ENCODE measurements around the gene COL8A2.

The COL8A2 gene

GRCh38 chr1:36118447-36119204 is 6.4 kb downstream of the COL8A2 start:
- in situ Hi-C loops (cut with HindIII; ENCODE audit: low pct_ligation_motif_present, low sequenced_read_pairs) = no loop called here
- Histone ChIP-seq H3K27ac (no peak overlapping the region), H3K27me3 (replicated peaks) (no peaks in the 10 kb centered on the region), H3K4me3 (ENCODE audit: low read depth, low read length) (no peak overlapping the region), H3K36me3 (replicated peaks) (no peaks in the 10 kb centered on the region)
- no peak for TF ChIP-seq CTCF (IDR thresholded peaks at IDR 0.05; ENCODE audit: low read depth, low read length, missing control alignments)
- no peak for DNase-seq

- no peak overlapping the region for H3K4me3 ChIP-seq (ENCODE audit: low read depth, low read length)
- H3K36me3 ChIP-seq (replicated peaks) = no peaks in the 10 kb centered on the region
- no peaks in the 10 kb centered on the region for H3K27me3 ChIP-seq (replicated peaks)
- H3K27ac ChIP-seq = no peak overlapping the region
- TF ChIP-seq CTCF (IDR thresholded peaks at IDR 0.05; ENCODE audit: low read depth, low read length, missing control alignments) = no peak
- no peak for DNase-seq
- in situ Hi-C loops (cut with HindIII; ENCODE audit: low pct_ligation_motif_present, low sequenced_read_pairs) = no loop called here
Observed at GRCh38 chr1:36116901-36117300, 8.1 kb downstream of the COL8A2 start.

GRCh38 chr1:36115931-36116330 is 9.1 kb downstream of the COL8A2 start:
- in situ Hi-C loops (cut with HindIII; ENCODE audit: low pct_ligation_motif_present, low sequenced_read_pairs) = no loop called here
- Histone ChIP-seq H3K27ac (peak overlapping the region; percentile 54), H3K27me3 (replicated peaks) (no peaks in the 10 kb centered on the region), H3K36me3 (replicated peaks) (no peaks in the 10 kb centered on the region), H3K4me3 (ENCODE audit: low read depth, low read length) (no peak overlapping the region)
- peak; percentile 19 for DNase-seq
- no peak for TF ChIP-seq CTCF (IDR thresholded peaks at IDR 0.05; ENCODE audit: low read depth, low read length, missing control alignments)

GRCh38 chr1:36115200-36115669 is 9.8 kb downstream of the COL8A2 start:
- peak overlapping the region; percentile 54 for H3K27ac ChIP-seq
- no peak for TF ChIP-seq CTCF (IDR thresholded peaks at IDR 0.05; ENCODE audit: low read depth, low read length, missing control alignments)
- in situ Hi-C loops (cut with HindIII; ENCODE audit: low pct_ligation_motif_present, low sequenced_read_pairs) = no loop called here
- H3K27me3 ChIP-seq (replicated peaks) = no peaks in the 10 kb centered on the region
- no peak overlapping the region for H3K4me3 ChIP-seq (ENCODE audit: low read depth, low read length)
- no peaks in the 10 kb centered on the region for H3K36me3 ChIP-seq (replicated peaks)
- peak; percentile 50 for DNase-seq

GRCh38 chr1:36114371-36114770 is 10.7 kb downstream of the COL8A2 start:
- Histone ChIP-seq H3K4me3 (ENCODE audit: low read depth, low read length) (no peak overlapping the region), H3K27me3 (replicated peaks) (no peaks in the 10 kb centered on the region), H3K36me3 (replicated peaks) (no peaks in the 10 kb centered on the region), H3K27ac (no peak overlapping the region)
- in situ Hi-C loops (cut with HindIII; ENCODE audit: low pct_ligation_motif_present, low sequenced_read_pairs) = no loop called here
- no peak for DNase-seq
- no peak for TF ChIP-seq CTCF (IDR thresholded peaks at IDR 0.05; ENCODE audit: low read depth, low read length, missing control alignments)

- H3K27ac ChIP-seq = no peak overlapping the region
- no peak for DNase-seq
- no peaks in the 10 kb centered on the region for H3K27me3 ChIP-seq (replicated peaks)
- no peak for TF ChIP-seq CTCF (IDR thresholded peaks at IDR 0.05; ENCODE audit: low read depth, low read length, missing control alignments)
- in situ Hi-C loops (cut with HindIII; ENCODE audit: low pct_ligation_motif_present, low sequenced_read_pairs) = no loop called here
- H3K4me3 ChIP-seq (ENCODE audit: low read depth, low read length) = no peak overlapping the region
- H3K36me3 ChIP-seq (replicated peaks) = no peaks in the 10 kb centered on the region
Observed at GRCh38 chr1:36112823-36113222, 12.2 kb downstream of the COL8A2 start.

Data from brain microvascular endothelial cell (primary cell).